ENCODE results near the gene GOLGA8A. TPM values are rescaled to one million over a fixed set of nuclear protein-coding genes. Genes with fewer than 3 reads are reported as not detected.

The GOLGA8A gene
- total RNA-seq, 1 experiment from 2014 or later = 37.2 TPM

- no peak for TF ChIP-seq ELF1 (IDR thresholded peaks at IDR 0.05; ENCODE audit: borderline replicate concordance, low read depth)
- no peak for TF ChIP-seq CBX3 (IDR thresholded peaks at IDR 0.05; ENCODE audit: low read depth)
- TF ChIP-seq MAX (IDR thresholded peaks at IDR 0.05) = no peak
- no peak for TF ChIP-seq EZH2 (IDR thresholded peaks at IDR 0.05)
- TF ChIP-seq EZH2phosphoT487 (IDR thresholded peaks at IDR 0.05; ENCODE audit: borderline replicate concordance) = no peak
- no peak for TF ChIP-seq RAD21 (IDR thresholded peaks at IDR 0.05; ENCODE audit: low read depth)
- TF ChIP-seq CEBPB (IDR thresholded peaks at IDR 0.05; ENCODE audit: low read depth) = no peak
- TF ChIP-seq ZNF274 (IDR thresholded peaks at IDR 0.05; ENCODE audit: low read depth, low read length) = no peak
- no peak for TF ChIP-seq SIN3A (IDR thresholded peaks at IDR 0.05; ENCODE audit: low read depth)
- TF ChIP-seq POLR2AphosphoS5 (IDR thresholded peaks at IDR 0.05; ENCODE audit: low read depth, low read length) = no peak
- no peak for TF ChIP-seq TCF7L2 (IDR thresholded peaks at IDR 0.05; ENCODE audit: borderline replicate concordance, extremely low read depth, insufficient read depth, insufficient read length)
- no peak for TF ChIP-seq ZFX (IDR thresholded peaks at IDR 0.05)
- no peak for TF ChIP-seq SP1 (IDR thresholded peaks at IDR 0.05; ENCODE audit: low read depth)
- no peak for TF ChIP-seq JUND (IDR thresholded peaks at IDR 0.05)
- DNase-seq (ENCODE audit: low read depth, low spot score) (no peak), ATAC-seq (no peak)
- H3K9me2 ChIP-seq (ENCODE audit: insufficient read depth) = no peaks in the 10 kb centered on the region
- ChIA-PET RAD21 (ENCODE audit: low non-redundant PET in 1 of 2, low total read pairs in 2 of 2, uncharacterized antibody in 2 of 2, unreplicated experiment in 2 of 2) (no interaction called here), CTCF (no interaction called here), POLR2A (no interaction called here)
- no peak overlapping the region for H3K9ac ChIP-seq (ENCODE audit: low read length)
- no peak overlapping the region for H3K4me2 ChIP-seq (ENCODE audit: low read length)
- H3K4me1 ChIP-seq (ENCODE audit: control insufficient read depth in 1 of 2, insufficient read depth in 2 of 2, low read length in 2 of 2) = no peaks in the 10 kb centered on the region
- H2AFZ ChIP-seq (ENCODE audit: low read depth, low read length, poor library complexity, severe bottlenecking) = no peak overlapping the region
- 0 out of 2 replicates have a peak, but pooled peaks cover 5% of the 10 kb centered on the region for H3K27me3 ChIP-seq (ENCODE audit: insufficient read depth, low read length)
- H3K79me2 ChIP-seq (ENCODE audit: insufficient read depth, low read length) = no peaks in the 10 kb centered on the region
- H3K9me3 ChIP-seq (ENCODE audit: control insufficient read depth in 1 of 2, insufficient read depth in 1 of 2, low read depth in 1 of 2, low read length in 2 of 2) = no peaks in the 10 kb centered on the region
- no peaks in the 10 kb centered on the region for H4K20me1 ChIP-seq (ENCODE audit: insufficient read depth)
- no peak overlapping the region for H3K4me3 ChIP-seq (replicated peaks in 1 of 2; ENCODE audit: low read depth in 1 of 2, low read length in 2 of 2)
- no TSS peak for BruUV-seq (replicated peaks)
- no peak overlapping the region for H3K27ac ChIP-seq (ENCODE audit: low read depth, low read length)
- no peaks in the 10 kb centered on the region for H3K36me3 ChIP-seq (ENCODE audit: control insufficient read depth in 1 of 2, insufficient read depth in 2 of 2, low read length in 2 of 2)
- intact Hi-C loops (cut with micrococcal nuclease) = no loop called here
Observed at GRCh38 chr15:34460451-34460850, 22.8 kb upstream of the GOLGA8A start.

DNA sequence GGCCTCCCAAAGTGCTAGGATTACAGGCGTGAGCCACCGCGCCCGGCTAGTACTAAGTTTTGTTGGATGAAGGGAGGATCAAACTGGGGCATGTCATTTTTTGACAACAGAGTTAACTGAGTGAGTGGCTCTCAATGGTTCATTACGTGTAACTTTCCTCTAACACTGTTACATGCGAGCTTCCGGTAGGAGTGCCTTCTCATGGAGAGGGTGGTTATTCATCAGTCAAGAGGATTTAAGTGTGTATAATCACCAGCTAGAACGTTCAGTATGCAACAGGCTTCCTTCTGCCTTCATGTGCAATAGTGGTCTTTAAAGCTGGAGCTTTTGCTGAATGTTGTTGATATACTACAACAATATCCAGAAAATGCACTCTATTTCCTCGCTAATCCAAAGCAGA lies 19.1 kb upstream of the GOLGA8A start:
- H3K4me3 ChIP-seq (replicated peaks in 1 of 2; ENCODE audit: low read depth in 1 of 2, low read length in 2 of 2) = no peak overlapping the region
- H3K36me3 ChIP-seq (ENCODE audit: control insufficient read depth in 1 of 2, insufficient read depth in 2 of 2, low read length in 2 of 2) = no peaks in the 10 kb centered on the region
- ChIA-PET RAD21 (ENCODE audit: low non-redundant PET in 1 of 2, low total read pairs in 2 of 2, uncharacterized antibody in 2 of 2, unreplicated experiment in 2 of 2) (no interaction called here), POLR2A (no interaction called here), CTCF (no interaction called here)
- no peak for TF ChIP-seq TCF7L2 (IDR thresholded peaks at IDR 0.05; ENCODE audit: borderline replicate concordance, extremely low read depth, insufficient read depth, insufficient read length)
- no peak for TF ChIP-seq RAD21 (IDR thresholded peaks at IDR 0.05; ENCODE audit: low read depth)
- no peak for TF ChIP-seq ZNF274 (IDR thresholded peaks at IDR 0.05; ENCODE audit: low read depth, low read length)
- TF ChIP-seq, protein P1, sequence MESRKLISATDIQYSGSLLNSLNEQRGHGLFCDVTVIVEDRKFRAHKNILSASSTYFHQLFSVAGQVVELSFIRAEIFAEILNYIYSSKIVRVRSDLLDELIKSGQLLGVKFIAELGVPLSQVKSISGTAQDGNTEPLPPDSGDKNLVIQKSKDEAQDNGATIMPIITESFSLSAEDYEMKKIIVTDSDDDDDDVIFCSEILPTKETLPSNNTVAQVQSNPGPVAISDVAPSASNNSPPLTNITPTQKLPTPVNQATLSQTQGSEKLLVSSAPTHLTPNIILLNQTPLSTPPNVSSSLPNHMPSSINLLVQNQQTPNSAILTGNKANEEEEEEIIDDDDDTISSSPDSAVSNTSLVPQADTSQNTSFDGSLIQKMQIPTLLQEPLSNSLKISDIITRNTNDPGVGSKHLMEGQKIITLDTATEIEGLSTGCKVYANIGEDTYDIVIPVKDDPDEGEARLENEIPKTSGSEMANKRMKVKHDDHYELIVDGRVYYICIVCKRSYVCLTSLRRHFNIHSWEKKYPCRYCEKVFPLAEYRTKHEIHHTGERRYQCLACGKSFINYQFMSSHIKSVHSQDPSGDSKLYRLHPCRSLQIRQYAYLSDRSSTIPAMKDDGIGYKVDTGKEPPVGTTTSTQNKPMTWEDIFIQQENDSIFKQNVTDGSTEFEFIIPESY (IDR thresholded peaks at IDR 0.05; ENCODE audit: extremely low read depth, insufficient replicate concordance, low read length) = no peak
- H3K4me1 ChIP-seq (ENCODE audit: control insufficient read depth in 1 of 2, insufficient read depth in 2 of 2, low read length in 2 of 2) = no peaks in the 10 kb centered on the region
- intact Hi-C loops (cut with micrococcal nuclease) = no loop called here
- no peak overlapping the region for H2AFZ ChIP-seq (ENCODE audit: low read depth, low read length, poor library complexity, severe bottlenecking)
- H4K20me1 ChIP-seq (ENCODE audit: insufficient read depth) = no peaks in the 10 kb centered on the region
- no peak overlapping the region for H3K4me2 ChIP-seq (ENCODE audit: low read length)
- no TSS peak for BruUV-seq (replicated peaks)
- H3K9ac ChIP-seq (ENCODE audit: low read length) = no peak overlapping the region
- ATAC-seq = no peak
- no peak for DNase-seq (ENCODE audit: low read depth, low spot score)
- H3K9me3 ChIP-seq (ENCODE audit: control insufficient read depth in 1 of 2, insufficient read depth in 1 of 2, low read depth in 1 of 2, low read length in 2 of 2) = no peaks in the 10 kb centered on the region
- no peak overlapping the region for H3K27ac ChIP-seq (ENCODE audit: low read depth, low read length)
- H3K27me3 ChIP-seq (ENCODE audit: insufficient read depth, low read length) = 0 out of 2 replicates have a peak, but pooled peaks cover 5% of the 10 kb centered on the region
- H3K79me2 ChIP-seq (ENCODE audit: insufficient read depth, low read length) = no peaks in the 10 kb centered on the region
- no peaks in the 10 kb centered on the region for H3K9me2 ChIP-seq (ENCODE audit: insufficient read depth)
